CD4-positive, CD25-positive, alpha-beta regulatory T cell (primary cell): Measurements from ENCODE around the gene MAST3. TPM values are rescaled to one million over a fixed set of nuclear protein-coding genes. Genes with fewer than 3 reads are reported as not detected.

Experiments
- ATAC-seq, 2 donors: fragments of 150-1000 bp; cut with Tn5 transposase; one replicate each; pipeline ENCODE4 v1.10.0; 2021; ENCODE audit warnings: low read depth in 2 of 2, moderate number of reproducible peaks in 2 of 2, moderate library complexity in 1 of 2
- DNase-seq, 3 donors: peaks; one replicate each; pipeline versions ENCODE4 v3.0.0 to v3.0.0-alpha.2; 2012 to 2022; ENCODE audit warnings: mixed read lengths in 1 of 3
- H3K27ac ChIP-seq: one replicate; pipeline ENCODE4 v1.7.0; 2013; ENCODE audit warnings: mild to moderate bottlenecking, low read length; ENCODE audit not compliant: insufficient read depth, poor library complexity, severe bottlenecking
- H3K27me3 ChIP-seq: one replicate; pipeline ENCODE4 v1.7.0; 2013; ENCODE audit warnings: low read length; ENCODE audit not compliant: control insufficient read depth, insufficient read depth
- H3K36me3 ChIP-seq: one replicate; pipeline ENCODE4 v1.7.0; 2013; ENCODE audit warnings: mild to moderate bottlenecking, low read length, moderate library complexity; ENCODE audit not compliant: control insufficient read depth, insufficient read depth
- H3K4me1 ChIP-seq: 2 replicates; pipeline ENCODE4 v1.7.0; 2013; ENCODE audit warnings: mild to moderate bottlenecking, low read length; ENCODE audit not compliant: insufficient read depth, control insufficient read depth, poor library complexity, severe bottlenecking
- H3K4me3 ChIP-seq: one replicate; pipeline ENCODE4 v1.7.0; 2013; ENCODE audit warnings: low read depth, mild to moderate bottlenecking, low read length, moderate library complexity
- H3K9me3 ChIP-seq, 2 experiments: 1 replicate in 1 of 2; 2 replicates in 1 of 2; pipeline ENCODE4 v1.7.0; 2013; ENCODE audit warnings: low read length in 2 of 2, mild to moderate bottlenecking in 1 of 2, moderate library complexity in 1 of 2; ENCODE audit not compliant: control insufficient read depth in 2 of 2
- H3K27ac Mint-ChIP-seq, 3 donors: one replicate each; pipeline ENCODE4 v1.8.0; 2020 to 2022; ENCODE audit warnings: mild to moderate bottlenecking in 3 of 3, mixed read lengths in 3 of 3, moderate library complexity in 2 of 3
- H3K27me3 Mint-ChIP-seq: one replicate; pipeline ENCODE4 v1.8.0; 2022; ENCODE audit warnings: mild to moderate bottlenecking, mixed read lengths
- H3K36me3 Mint-ChIP-seq: one replicate; pipeline ENCODE4 v1.8.0; 2020; ENCODE audit warnings: mixed read lengths
- H3K4me1 Mint-ChIP-seq, 4 donors: one replicate each; pipeline ENCODE4 v1.8.0; 2020 to 2022; ENCODE audit warnings: mixed read lengths in 4 of 4, mild to moderate bottlenecking in 1 of 4
- H3K4me3 Mint-ChIP-seq, 4 donors: one replicate each; pipeline ENCODE4 v1.8.0; 2020 to 2022; ENCODE audit warnings: mild to moderate bottlenecking in 4 of 4, mixed read lengths in 4 of 4, moderate library complexity in 3 of 4
- H3K9me3 Mint-ChIP-seq, 7 donors: one replicate each; pipeline ENCODE4 v1.8.0; 2020 to 2022; ENCODE audit warnings: mixed read lengths in 7 of 7, mild to moderate bottlenecking in 3 of 7, moderate library complexity in 2 of 7
- polyA plus RNA-seq, 4 donors: library from polyadenylated mRNA; unstranded; fragments of 300-500 nt; fragmentation: Illumina TruSeq; gene quantifications; one replicate each; pipeline ENCODE4 v1.2.3, GENCODE V29; 2021
- total RNA-seq: library from RNA; stranded (reverse); gene quantifications from one replicate; pipeline ENCODE4 v1.2.3, GENCODE V29; 2022

The MAST3 gene
- total and polyA plus RNA-seq, 5 donors from 2014 or later, result 8.1 to 45.9 (median 8.7) TPM

DNA sequence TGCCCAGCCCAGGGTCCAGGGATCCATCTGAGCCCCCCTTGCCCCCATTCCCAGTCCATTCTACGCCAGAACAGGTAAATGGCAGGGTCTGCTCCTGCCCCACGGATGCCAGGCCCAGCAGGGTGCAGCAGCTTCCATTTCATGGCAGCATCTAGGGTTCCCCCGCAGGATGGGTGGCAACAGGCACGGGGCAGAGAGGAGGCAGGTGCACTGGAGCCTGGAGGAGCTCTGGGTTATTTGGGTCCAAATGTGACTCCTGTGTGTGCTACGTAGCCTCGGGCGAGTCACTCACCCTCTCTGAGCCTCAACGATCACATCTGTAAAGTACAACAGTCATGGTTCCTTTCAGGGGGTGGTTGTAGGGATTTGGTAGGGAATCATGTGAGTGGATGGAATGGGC is 38.3 kb upstream of the MAST3 start:
- ATAC-seq (no peak), DNase-seq (no peak)
- Histone ChIP-seq H3K4me1 (peaks cover 12% of the 10 kb centered on the region), H3K36me3 (peaks cover 21% of the 10 kb centered on the region), H3K27ac (no peak overlapping the region), H3K4me3 (no peak overlapping the region), H3K9me3 (no peaks in the 10 kb centered on the region), H3K27me3 (no peaks in the 10 kb centered on the region)
- Mint-ChIP-seq H3K27me3 (no peaks in the 10 kb centered on the region), H3K4me3 (no peak overlapping the region), H3K36me3 (peaks cover 13% of the 10 kb centered on the region), H3K4me1 (peaks cover 0 to 11% (median 7%) of the 10 kb centered on the region in 4 donors), H3K9me3 (no peaks in the 10 kb centered on the region), H3K27ac (peak overlapping the region in 1 of 3 donors; percentile 69)

DNA sequence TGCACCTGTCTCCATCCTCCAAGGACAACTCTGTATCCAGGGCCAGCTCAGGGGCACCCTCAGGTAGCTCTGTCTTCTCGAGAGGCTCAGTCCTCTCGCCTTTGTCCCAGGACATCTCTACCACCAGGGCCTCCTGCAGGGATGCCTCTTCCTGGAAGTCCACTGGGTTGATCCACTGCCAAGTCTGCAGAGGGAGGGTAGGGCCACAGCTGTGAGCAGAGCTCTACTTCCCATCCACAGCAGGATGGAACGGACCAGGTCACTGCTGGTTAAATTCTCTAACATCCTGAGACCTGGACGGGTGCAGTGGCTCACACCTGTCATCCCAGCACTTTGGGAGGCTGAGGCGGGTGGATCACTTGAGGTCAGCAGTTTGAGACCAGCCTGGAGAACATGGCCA is 37.7 kb upstream of the MAST3 start:
- Mint-ChIP-seq H3K27ac (no peak overlapping the region), H3K9me3 (no peaks in the 10 kb centered on the region), H3K36me3 (peaks cover 15% of the 10 kb centered on the region), H3K27me3 (no peaks in the 10 kb centered on the region), H3K4me1 (peaks cover 0 to 11% (median 7%) of the 10 kb centered on the region in 4 donors), H3K4me3 (no peak overlapping the region)
- H3K4me3 ChIP-seq, result no peak overlapping the region
- no peaks in the 10 kb centered on the region for H3K27me3 ChIP-seq
- H3K4me1 ChIP-seq, result peaks cover 12% of the 10 kb centered on the region
- ATAC-seq (no peak), DNase-seq (no peak)
- H3K36me3 ChIP-seq, result peaks cover 24% of the 10 kb centered on the region
- no peaks in the 10 kb centered on the region for H3K9me3 ChIP-seq
- H3K27ac ChIP-seq, result no peak overlapping the region

DNA sequence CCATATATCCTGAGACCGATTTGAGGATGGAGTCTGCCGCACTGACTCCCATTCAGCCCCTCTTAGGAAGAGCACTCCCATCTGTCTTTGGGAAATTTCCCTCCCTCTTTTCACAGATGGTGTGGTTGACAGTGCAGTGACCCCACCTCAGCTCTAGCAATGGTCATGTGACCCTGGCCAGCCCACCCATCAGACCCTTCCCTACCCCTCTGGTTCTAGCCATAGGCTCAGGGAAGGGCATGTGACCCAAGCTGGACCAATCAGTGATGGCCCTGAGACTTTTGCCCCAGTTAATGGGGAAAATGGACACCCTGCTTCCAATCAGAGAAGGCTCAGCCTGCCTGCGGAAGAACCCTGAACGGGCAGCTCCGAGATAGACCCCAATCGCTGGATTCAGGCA is 37.1 kb upstream of the MAST3 start:
- Mint-ChIP-seq H3K4me1 (peaks cover 0 to 11% (median 7%) of the 10 kb centered on the region in 4 donors), H3K9me3 (peaks cover 0 to 2% (median 0%) of the 10 kb centered on the region in 7 donors), H3K27me3 (no peaks in the 10 kb centered on the region), H3K27ac (peak overlapping the region in 1 of 3 donors; percentile 38), H3K36me3 (peaks cover 19% of the 10 kb centered on the region), H3K4me3 (no peak overlapping the region)
- ATAC-seq (no peak), DNase-seq (no peak)
- peaks cover 28% of the 10 kb centered on the region for H3K36me3 ChIP-seq
- H3K4me3 ChIP-seq, result no peak overlapping the region
- peaks cover 12% of the 10 kb centered on the region for H3K4me1 ChIP-seq
- H3K27ac ChIP-seq, result no peak overlapping the region
- H3K27me3 ChIP-seq, result no peaks in the 10 kb centered on the region
- no peaks in the 10 kb centered on the region for H3K9me3 ChIP-seq

DNA sequence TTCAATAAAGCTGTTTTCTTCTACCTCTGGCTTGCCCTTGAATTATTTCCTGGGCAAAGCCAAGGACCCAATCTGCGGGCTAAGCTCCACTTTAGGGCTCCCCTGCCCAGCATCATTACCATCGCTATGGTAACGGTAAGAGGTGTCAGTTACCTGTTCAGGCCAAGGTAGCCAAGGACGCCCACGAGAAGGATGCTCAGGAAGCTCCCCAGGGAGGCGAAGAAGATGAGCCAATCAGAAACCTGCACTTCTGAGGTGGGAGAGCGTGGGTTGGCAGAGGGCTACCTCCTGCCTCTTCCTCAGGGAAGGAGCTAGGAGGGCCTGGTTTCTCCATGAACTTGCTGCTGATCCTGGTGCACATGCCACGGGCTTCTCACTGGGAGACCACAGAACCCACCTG is 35.5 kb upstream of the MAST3 start:
- Histone ChIP-seq H3K9me3 (no peaks in the 10 kb centered on the region), H3K27ac (no peak overlapping the region), H3K4me1 (peaks cover 12% of the 10 kb centered on the region), H3K4me3 (no peak overlapping the region), H3K27me3 (no peaks in the 10 kb centered on the region), H3K36me3 (peaks cover 28% of the 10 kb centered on the region)
- H3K36me3 Mint-ChIP-seq, result peaks cover 22% of the 10 kb centered on the region
- no peak overlapping the region for H3K4me3 Mint-ChIP-seq
- no peak for DNase-seq
- peaks cover 0 to 11% (median 7%) of the 10 kb centered on the region in 4 donors for H3K4me1 Mint-ChIP-seq
- peaks cover 0 to 2% (median 0%) of the 10 kb centered on the region in 7 donors for H3K9me3 Mint-ChIP-seq
- no peak for ATAC-seq
- no peak overlapping the region for H3K27ac Mint-ChIP-seq
- no peaks in the 10 kb centered on the region for H3K27me3 Mint-ChIP-seq

DNA sequence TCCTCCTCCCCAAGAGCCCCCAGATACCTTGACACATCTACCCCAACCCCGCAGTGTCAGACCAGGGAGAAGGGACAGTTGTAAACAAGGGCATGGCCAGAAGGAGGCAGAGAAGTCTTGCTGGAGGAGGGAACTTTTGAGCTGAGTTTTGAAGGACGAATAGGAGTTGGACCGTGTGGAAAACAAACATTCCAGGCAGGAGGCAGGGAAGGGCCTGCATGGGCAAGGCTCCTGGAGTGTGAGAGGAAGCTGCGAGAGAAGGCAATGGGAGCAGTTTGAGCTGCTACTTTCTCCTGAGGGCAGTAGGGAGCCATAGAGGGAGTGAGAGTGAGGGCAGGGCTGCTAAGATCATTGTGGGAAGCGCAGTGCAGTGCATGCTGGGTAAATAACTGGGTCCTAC is 34.1 kb upstream of the MAST3 start:
- DNase-seq, result peak in 1 of 3 donors; percentile 42
- H3K27ac Mint-ChIP-seq, result peak overlapping the region in 1 of 3 donors; percentile 12
- no peak overlapping the region for H3K4me3 Mint-ChIP-seq

DNA sequence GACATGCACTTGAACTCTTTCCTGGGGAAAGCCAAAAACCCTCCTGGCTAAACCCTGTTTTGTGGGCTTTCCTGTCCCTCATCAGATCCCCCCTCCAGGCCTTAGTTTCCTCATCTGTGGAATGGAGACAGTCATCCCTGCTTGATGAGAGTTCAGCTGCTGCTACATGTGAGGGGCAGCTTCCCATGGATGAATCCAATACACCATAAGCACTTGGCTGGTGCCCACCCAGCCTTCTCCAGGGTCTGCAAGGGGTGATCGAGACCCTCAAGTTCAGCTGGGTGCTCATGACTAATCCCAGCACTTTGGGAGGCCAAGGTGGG is 32.4 kb upstream of the MAST3 start:
- H3K9me3 ChIP-seq, result no peaks in the 10 kb centered on the region
- DNase-seq (no peak), ATAC-seq (no peak)
- Mint-ChIP-seq H3K4me1 (peaks cover 0 to 2% (median 0%) of the 10 kb centered on the region in 4 donors), H3K27ac (peak overlapping the region in 2 of 3 donors; percentile 29 to 39), H3K27me3 (no peaks in the 10 kb centered on the region), H3K36me3 (peaks cover 22% of the 10 kb centered on the region), H3K9me3 (peaks cover 0 to 2% (median 0%) of the 10 kb centered on the region in 7 donors), H3K4me3 (no peak overlapping the region)
- no peak overlapping the region for H3K27ac ChIP-seq
- no peak overlapping the region for H3K4me3 ChIP-seq
- peaks cover 22% of the 10 kb centered on the region for H3K36me3 ChIP-seq
- H3K4me1 ChIP-seq, result no peaks in the 10 kb centered on the region
- no peaks in the 10 kb centered on the region for H3K27me3 ChIP-seq

More for the DNA sequence above, 34.1 kb upstream of the MAST3 start:
- H3K36me3 Mint-ChIP-seq, result peaks cover 22% of the 10 kb centered on the region
- peaks cover 0 to 3% (median 2%) of the 10 kb centered on the region in 4 donors for H3K4me1 Mint-ChIP-seq
- Histone ChIP-seq H3K27me3 (no peaks in the 10 kb centered on the region), H3K27ac (no peak overlapping the region), H3K4me1 (peaks cover 4% of the 10 kb centered on the region), H3K9me3 (no peaks in the 10 kb centered on the region), H3K4me3 (no peak overlapping the region), H3K36me3 (peaks cover 28% of the 10 kb centered on the region)
- H3K27me3 Mint-ChIP-seq, result no peaks in the 10 kb centered on the region
- ATAC-seq, result no peak
- H3K9me3 Mint-ChIP-seq, result peaks cover 0 to 2% (median 0%) of the 10 kb centered on the region in 7 donors

DNA sequence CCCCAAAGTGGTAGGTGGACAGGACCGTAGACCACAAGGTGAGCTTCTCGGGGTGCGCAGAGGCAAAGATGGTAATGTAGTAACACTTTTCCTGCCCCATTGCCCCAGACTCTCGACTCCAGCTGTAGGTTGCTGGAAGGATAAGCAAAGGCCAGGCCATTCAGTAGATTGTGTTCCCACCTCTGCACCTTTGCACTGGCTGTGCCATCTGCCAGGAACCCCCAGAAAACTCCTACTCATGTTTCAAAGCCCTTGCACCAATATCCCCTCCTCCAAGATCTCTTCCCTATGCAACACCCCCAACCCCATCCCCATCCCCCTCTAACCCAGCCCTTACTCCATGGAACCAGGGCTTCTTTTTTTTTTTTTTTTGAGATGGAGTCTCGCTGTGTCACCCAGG is 29.2 kb upstream of the MAST3 start:
- Mint-ChIP-seq H3K9me3 (peaks cover 0 to 2% (median 0%) of the 10 kb centered on the region in 7 donors), H3K4me1 (peaks cover 0 to 5% (median 3%) of the 10 kb centered on the region in 4 donors), H3K27me3 (no peaks in the 10 kb centered on the region), H3K27ac (no peak overlapping the region), H3K4me3 (no peak overlapping the region), H3K36me3 (peaks cover 20% of the 10 kb centered on the region)
- peaks cover 39% of the 10 kb centered on the region for H3K36me3 ChIP-seq
- H3K27me3 ChIP-seq, result no peaks in the 10 kb centered on the region
- H3K4me1 ChIP-seq, result peaks cover 3% of the 10 kb centered on the region
- DNase-seq, result no peak
- H3K27ac ChIP-seq, result no peak overlapping the region
- no peak overlapping the region for H3K4me3 ChIP-seq
- H3K9me3 ChIP-seq, result no peaks in the 10 kb centered on the region
- no peak for ATAC-seq

DNA sequence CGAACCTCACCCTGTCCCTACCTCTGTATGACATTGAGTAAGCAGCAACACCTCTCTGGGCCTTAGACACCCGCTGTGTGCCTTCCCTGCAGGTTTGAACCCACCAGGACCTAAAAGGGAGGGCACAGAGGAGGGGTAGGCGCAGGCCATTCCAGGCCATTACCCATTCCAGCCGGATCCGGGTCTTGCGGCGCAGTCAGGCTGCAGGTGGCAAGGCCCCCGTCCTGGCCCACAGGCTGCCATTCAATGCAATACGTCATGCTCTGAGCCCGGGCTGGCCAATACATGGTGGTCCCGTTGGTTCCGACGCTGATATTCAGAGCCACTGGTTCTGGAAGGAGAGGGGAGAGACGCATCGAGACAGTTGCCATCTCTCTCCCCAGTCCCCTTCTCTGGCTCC is 28.2 kb upstream of the MAST3 start:
- Mint-ChIP-seq H3K27me3 (no peaks in the 10 kb centered on the region), H3K27ac (no peak overlapping the region), H3K36me3 (peaks cover 22% of the 10 kb centered on the region), H3K9me3 (peaks cover 0 to 2% (median 0%) of the 10 kb centered on the region in 7 donors), H3K4me1 (peaks cover 0 to 13% (median 6%) of the 10 kb centered on the region in 4 donors), H3K4me3 (no peak overlapping the region)
- H3K27ac ChIP-seq, result no peak overlapping the region
- H3K27me3 ChIP-seq, result no peaks in the 10 kb centered on the region
- ATAC-seq (no peak), DNase-seq (no peak)
- H3K4me3 ChIP-seq, result no peak overlapping the region
- no peaks in the 10 kb centered on the region for H3K9me3 ChIP-seq
- H3K4me1 ChIP-seq, result peaks cover 5% of the 10 kb centered on the region
- H3K36me3 ChIP-seq, result peaks cover 41% of the 10 kb centered on the region
